OCI-LY3 (cell line): ENCODE measurements around the gene CD109.

Experiments
- CTCF ChIP-seq: fragments of 200-600, 300-600 bp; sonication (generic); IDR thresholded peaks from 2 replicates; pipeline ENCODE4 v1.5.1; 2014; ENCODE audit warnings: antibody characterized with exemption, low read length, low read depth
- EZH2phosphoT487 ChIP-seq: fragments of 200-600 bp; shearing (Covaris generic); IDR thresholded peaks from 2 replicates; pipeline ENCODE4 v1.6.1; 2018; ENCODE audit warnings: antibody characterized with exemption, mixed run types, low read depth

DNA sequence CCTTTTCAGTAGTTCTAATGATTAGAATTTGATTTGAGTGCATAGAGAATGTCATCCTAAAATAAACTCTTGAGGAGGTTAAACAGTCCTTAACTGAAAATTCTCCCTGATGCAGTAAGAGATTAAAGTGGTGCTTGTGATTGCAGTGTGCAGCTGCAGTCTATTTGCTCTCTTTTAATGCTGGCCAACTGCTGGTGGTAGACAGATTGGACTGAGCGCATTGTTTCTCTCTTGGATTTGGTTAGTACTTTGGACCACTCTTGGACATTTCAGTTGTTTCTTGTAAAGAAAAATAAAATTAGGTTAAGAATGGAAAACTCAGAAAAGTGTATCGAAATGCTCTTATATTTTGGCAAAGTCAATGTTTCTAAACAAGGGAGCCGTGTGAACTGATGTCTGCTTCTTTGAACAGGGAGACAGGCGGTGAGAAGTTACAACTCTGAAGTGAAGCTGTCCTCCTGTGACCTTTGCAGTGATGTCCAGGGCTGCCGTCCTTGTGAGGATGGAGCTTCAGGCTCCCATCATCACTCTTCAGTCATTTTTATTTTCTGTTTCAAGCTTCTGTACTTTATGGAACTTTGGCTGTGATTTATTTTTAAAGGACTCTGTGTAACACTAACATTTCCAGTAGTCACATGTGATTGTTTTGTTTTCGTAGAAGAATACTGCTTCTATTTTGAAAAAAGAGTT is 127.2 kb downstream of the CD109 start:
- TF ChIP-seq CTCF: no peak
- no peak for TF ChIP-seq EZH2phosphoT487
